ENCODE measurements around the gene OR10H4. TPM values are rescaled to one million over a fixed set of nuclear protein-coding genes. Genes with fewer than 3 reads are reported as not detected.
"Not testable (repeated sequence)": the region's sequence is repeated elsewhere in the genome, so short reads cannot be mapped to it uniquely, and the experiment has no call there.

The OR10H4 gene
- total RNA-seq, 1 experiment from 2014 or later: not detected

DNA sequence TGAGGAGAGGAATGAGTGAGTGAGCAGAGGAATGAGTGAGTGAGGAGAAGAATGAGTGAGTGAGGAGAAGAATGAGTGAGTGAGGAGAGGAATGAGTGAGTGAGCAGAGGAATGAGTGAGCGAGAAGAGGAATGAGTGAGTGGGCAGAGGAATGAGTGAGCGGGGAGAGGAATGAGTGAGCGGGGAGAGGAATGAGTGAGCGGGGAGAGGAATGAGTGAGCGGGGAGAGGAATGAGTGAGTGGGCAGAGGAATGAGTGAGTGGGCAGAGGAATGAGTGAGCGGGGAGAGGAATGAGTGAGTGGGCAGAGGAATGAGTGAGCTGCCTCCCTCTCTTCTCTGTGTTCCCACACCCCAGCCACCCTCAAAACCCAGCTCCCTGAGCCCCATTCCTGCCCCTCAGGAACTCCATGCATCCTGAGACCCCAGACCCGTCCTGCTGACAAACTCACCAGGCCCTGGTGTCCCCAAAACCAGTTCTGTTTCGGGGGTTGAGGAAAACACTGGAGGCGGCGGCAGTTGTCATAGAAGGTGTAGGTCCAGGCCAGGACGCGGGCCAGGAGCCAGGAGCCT, 15.0 kb upstream of the OR10H4 start:
- DNase-seq; H3K4me1 ChIP-seq; H3K4me3 ChIP-seq; H3K27me3 ChIP-seq; H3K36me3 ChIP-seq; H3K9me3 ChIP-seq (replicated peaks); H3K27ac ChIP-seq: not testable (repeated sequence)

- no peaks in the 10 kb centered on the region for H3K27me3 ChIP-seq
- no peak within 1 kb of the TSS for H3K27ac ChIP-seq
- H3K9me3 ChIP-seq (replicated peaks): no peaks in the 10 kb centered on the region; the same call in 1 of the 2 replicates
- no peaks in the 10 kb centered on the region for H3K4me1 ChIP-seq
- peak; percentile 36 to 42 for DNase-seq
- H3K36me3 ChIP-seq: no peaks in the 10 kb centered on the region
- H3K4me3 ChIP-seq: no peak within 1 kb of the TSS
These were observed 14.3 kb upstream of the OR10H4 start, which contains the start of gene CYP4F11 for GRCh38 chr19:15934332-15935078. TSS of gene CYP4F11 (minus strand) at chr19:15934529. CDS start at chr19:15934408, 121 bp downstream.

DNA sequence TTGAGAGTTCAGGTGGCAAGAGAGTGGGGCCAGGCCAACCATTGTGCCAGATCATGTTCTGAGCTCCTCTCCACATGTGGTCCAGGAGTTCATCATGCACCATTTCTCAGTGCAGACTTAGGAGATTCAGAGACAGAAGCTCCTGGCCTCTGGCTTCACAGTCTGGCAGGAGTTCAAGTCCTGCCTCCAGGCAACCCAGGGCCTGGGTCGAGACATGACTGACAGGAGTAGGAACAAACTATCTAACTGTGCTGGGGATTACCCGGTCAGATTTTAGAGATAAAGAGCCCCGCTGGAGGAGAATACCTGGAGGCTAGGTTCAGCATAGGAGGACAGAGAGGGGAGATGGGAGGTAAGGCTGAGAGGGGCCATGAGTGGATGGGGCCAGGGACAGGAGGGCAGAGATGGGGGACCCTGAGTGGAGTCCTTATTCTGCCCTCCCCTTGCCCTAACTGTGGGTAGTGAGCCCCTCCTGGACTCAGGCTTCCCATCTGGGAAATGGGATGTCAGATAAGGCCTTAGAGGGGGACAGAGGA, 13.6 kb upstream of the OR10H4 start:
- Histone ChIP-seq H3K4me1 (no peaks in the 10 kb centered on the region), H3K9me3 (replicated peaks) (no peaks in the 10 kb centered on the region; the same call in 1 of the 2 replicates), H3K4me3 (no peak overlapping the region), H3K36me3 (no peaks in the 10 kb centered on the region), H3K27me3 (no peaks in the 10 kb centered on the region), H3K27ac (no peak overlapping the region)
- DNase-seq: no peak

GRCh38 chr19:15936173-15936572, 12.6 kb upstream of the OR10H4 start:
- H3K27me3 ChIP-seq: no peaks in the 10 kb centered on the region

GRCh38 chr19:15936950-15937349, 11.9 kb upstream of the OR10H4 start:
- H3K9me3 ChIP-seq (replicated peaks): no peaks in the 10 kb centered on the region; the same call in 1 of the 2 replicates
- no peaks in the 10 kb centered on the region for H3K27me3 ChIP-seq
- DNase-seq: no peak
- H3K4me1 ChIP-seq: no peaks in the 10 kb centered on the region
- H3K4me3 ChIP-seq: no peak overlapping the region
- H3K27ac ChIP-seq: no peak overlapping the region
- H3K36me3 ChIP-seq: no peaks in the 10 kb centered on the region

More at GRCh38 chr19:15936173-15936572, 12.6 kb upstream of the OR10H4 start:
- H3K4me1 ChIP-seq: no peaks in the 10 kb centered on the region
- no peaks in the 10 kb centered on the region; the same call in 1 of the 2 replicates for H3K9me3 ChIP-seq (replicated peaks)
- no peak overlapping the region for H3K27ac ChIP-seq
- no peak for DNase-seq
- H3K4me3 ChIP-seq: no peak overlapping the region
- no peaks in the 10 kb centered on the region for H3K36me3 ChIP-seq

DNA sequence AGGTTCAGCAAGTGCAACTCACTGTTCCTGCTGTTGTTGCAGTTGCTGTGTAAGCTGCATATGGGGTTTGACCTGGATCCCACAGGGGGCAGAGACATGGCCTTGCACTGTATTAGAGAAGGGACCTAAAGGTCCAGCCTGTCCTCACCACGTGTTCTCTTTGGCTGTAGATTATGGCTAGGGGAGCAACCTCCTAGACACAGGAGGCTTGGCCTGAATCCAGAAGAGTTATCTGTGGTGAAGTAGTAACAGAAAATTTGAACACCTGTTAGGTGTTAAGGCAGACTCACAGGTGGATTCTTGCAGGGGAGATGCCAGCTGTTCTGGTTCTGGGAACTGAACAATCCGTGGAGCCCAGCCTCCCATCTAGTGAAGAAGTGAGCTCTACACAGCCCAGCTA, 11.0 kb upstream of the OR10H4 start:
- DNase-seq: no peak
- no peak overlapping the region for H3K27ac ChIP-seq
- H3K36me3 ChIP-seq: no peaks in the 10 kb centered on the region
- H3K4me1 ChIP-seq: no peaks in the 10 kb centered on the region
- H3K27me3 ChIP-seq: no peaks in the 10 kb centered on the region
- H3K9me3 ChIP-seq (replicated peaks): no peaks in the 10 kb centered on the region; the same call in 1 of the 2 replicates
- no peak overlapping the region for H3K4me3 ChIP-seq

DNA sequence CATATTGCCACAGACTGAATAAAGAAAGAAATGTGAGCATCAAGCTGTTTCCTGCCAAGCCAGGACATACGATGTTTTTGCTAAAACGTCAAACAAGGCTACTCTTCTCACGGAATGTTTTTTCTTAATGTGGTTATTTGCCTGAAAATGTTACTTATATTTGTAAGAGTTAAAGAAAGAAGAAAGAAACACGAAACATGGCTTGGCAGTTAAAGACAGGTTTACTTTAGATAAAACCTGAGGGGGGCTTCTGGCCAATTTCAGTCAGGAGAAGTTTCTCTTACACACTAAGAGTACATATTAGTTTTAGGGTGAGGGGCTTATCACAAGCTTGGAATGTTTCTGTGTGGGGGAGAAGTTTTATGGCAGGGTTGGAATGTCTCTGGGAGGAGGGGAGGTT, 4.4 kb upstream of the OR10H4 start:
- H3K9me3 ChIP-seq (replicated peaks): peaks cover 22% of the 10 kb centered on the region
- no peaks in the 10 kb centered on the region for H3K27me3 ChIP-seq
- H3K4me3 ChIP-seq: no peak overlapping the region
- DNase-seq: no peak
- no peaks in the 10 kb centered on the region for H3K4me1 ChIP-seq
- no peak overlapping the region for H3K27ac ChIP-seq
- H3K36me3 ChIP-seq: no peaks in the 10 kb centered on the region; the same call in 1 of the 2 replicates

- Histone ChIP-seq H3K4me3 (no peak overlapping the region), H3K9me3 (replicated peaks) (peaks cover 22% of the 10 kb centered on the region), H3K4me1 (no peaks in the 10 kb centered on the region), H3K27me3 (no peaks in the 10 kb centered on the region), H3K36me3 (no peaks in the 10 kb centered on the region; the same call in 1 of the 2 replicates), H3K27ac (no peak overlapping the region)
- DNase-seq: no peak
These were observed 3.5 kb upstream of the OR10H4 start for GRCh38 chr19:15945301-15945700.

DNA sequence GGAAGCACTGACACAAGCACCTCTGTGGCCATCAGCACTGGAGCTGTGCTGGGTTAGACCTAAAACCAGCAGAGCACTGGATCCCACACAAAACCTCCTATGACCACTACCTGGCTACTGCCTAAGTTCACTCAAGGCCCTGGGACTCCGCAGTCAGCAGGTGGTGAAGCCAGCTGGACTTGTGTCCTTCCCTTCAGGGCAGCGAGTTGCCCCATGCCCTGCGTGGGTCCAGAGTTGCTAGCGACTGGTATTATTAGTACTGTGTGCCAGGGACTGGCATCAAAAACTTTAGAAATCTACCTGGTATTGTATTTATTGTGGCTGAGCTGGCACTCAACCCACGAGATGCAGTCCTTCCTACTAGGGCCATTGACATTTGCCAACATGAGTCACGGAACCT, 6.0 kb downstream of the OR10H4 start:
- no peaks in the 10 kb centered on the region for H3K27me3 ChIP-seq
- no peak for DNase-seq
- no peaks in the 10 kb centered on the region for H3K36me3 ChIP-seq
- no peaks in the 10 kb centered on the region for H3K4me1 ChIP-seq
- H3K4me3 ChIP-seq: no peak overlapping the region
- H3K9me3 ChIP-seq (replicated peaks): no peaks in the 10 kb centered on the region
- H3K27ac ChIP-seq: no peak overlapping the region

DNA sequence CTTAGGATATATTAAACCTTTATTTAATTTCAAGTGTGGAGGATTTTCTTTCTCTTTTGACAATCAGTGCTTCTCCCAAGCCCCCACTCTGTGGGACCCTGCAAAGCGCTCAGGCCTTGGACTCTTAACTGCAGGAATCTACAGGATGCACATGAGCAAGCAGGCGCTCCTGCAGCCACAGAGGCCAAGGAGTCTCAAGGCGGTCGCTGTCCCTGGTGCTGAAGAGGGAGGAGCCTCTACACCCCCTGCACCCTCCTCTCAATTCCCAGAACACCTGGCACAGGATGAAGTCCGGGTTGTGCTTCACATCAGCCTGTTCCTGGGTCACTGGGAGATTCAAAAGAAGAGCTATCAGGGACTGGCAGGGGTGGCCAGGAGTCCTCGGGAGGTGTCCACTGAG, 13.5 kb downstream of the OR10H4 start:
- peak in 1 of 2 experiments; percentile 23 for DNase-seq
- Histone ChIP-seq H3K27ac (no peak overlapping the region), H3K9me3 (replicated peaks) (no peaks in the 10 kb centered on the region), H3K27me3 (no peaks in the 10 kb centered on the region), H3K4me1 (no peaks in the 10 kb centered on the region), H3K36me3 (no peaks in the 10 kb centered on the region), H3K4me3 (no peak overlapping the region)

DNA sequence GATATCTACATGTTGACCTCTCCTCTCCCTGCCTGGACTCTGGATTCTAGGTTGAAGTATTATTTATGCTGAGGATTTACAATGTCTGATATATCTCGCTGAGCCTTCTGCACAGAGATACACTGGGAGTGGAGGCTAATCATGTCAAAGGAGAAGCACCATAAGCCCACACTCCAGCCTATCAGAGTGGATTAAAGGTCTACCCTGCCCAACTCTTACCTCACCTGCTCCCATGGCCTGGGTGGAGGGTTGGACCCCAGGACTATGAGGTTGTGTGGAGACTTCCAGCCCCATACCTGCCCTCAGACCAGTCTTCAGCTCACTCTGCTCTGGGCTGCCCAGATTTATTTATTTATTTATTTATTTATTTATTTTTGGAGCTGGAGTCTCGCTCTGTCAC, 15.4 kb downstream of the OR10H4 start:
- Histone ChIP-seq H3K9me3 (replicated peaks) (no peaks in the 10 kb centered on the region), H3K4me1 (no peaks in the 10 kb centered on the region), H3K36me3 (no peaks in the 10 kb centered on the region), H3K27me3 (no peaks in the 10 kb centered on the region), H3K27ac (no peak overlapping the region), H3K4me3 (no peak overlapping the region)
- DNase-seq: no peak

- Histone ChIP-seq H3K27me3 (no peaks in the 10 kb centered on the region), H3K9me3 (replicated peaks) (no peaks in the 10 kb centered on the region), H3K4me1 (no peaks in the 10 kb centered on the region), H3K36me3 (no peaks in the 10 kb centered on the region), H3K4me3 (no peak overlapping the region), H3K27ac (no peak overlapping the region)
- DNase-seq: no peak
These were observed 22.5 kb downstream of the OR10H4 start for GRCh38 chr19:15971224-15971780.

GRCh38 chr19:15972043-15972442, 23.2 kb downstream of the OR10H4 start:
- not testable (repeated sequence) for H3K4me1 ChIP-seq; DNase-seq; H3K27me3 ChIP-seq; H3K27ac ChIP-seq; H3K36me3 ChIP-seq; H3K9me3 ChIP-seq (replicated peaks); H3K4me3 ChIP-seq

DNA sequence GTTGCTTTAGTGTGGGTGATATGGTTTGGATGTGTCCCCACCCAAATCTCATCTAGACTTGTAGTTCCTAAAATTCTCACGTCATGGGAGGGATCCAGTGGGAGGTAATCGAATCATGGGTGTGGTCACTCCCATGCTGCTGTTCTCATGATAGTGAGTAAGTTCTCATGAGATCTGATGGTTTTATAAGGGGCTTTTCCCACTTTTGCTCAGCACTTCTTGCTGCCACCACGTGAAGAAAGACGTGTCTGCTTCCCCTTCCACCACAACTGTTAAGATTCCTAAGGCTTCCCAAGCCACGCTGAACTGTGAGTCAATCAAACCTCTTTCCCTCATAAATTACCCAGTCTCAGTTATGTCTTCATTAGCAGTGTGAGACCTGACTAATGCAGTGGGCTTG, 26.0 kb downstream of the OR10H4 start:
- Histone ChIP-seq H3K36me3 (no peaks in the 10 kb centered on the region), H3K27ac (no peak overlapping the region), H3K9me3 (replicated peaks) (peaks cover 3% of the 10 kb centered on the region; the same call in 1 of the 2 replicates), H3K4me3 (no peak overlapping the region), H3K4me1 (no peaks in the 10 kb centered on the region), H3K27me3 (no peaks in the 10 kb centered on the region)
- DNase-seq: no peak
